HUES6 (cell line): Measurements from ENCODE around the gene EFNA5.

Experiments
- H3K27ac ChIP-seq: 2 replicates; pipeline ENCODE4 v1.7.0; 2013; ENCODE audit warnings: low read depth, mild to moderate bottlenecking, low read length, inconsistent platforms
- H3K27me3 ChIP-seq: 2 replicates; pipeline ENCODE4 v1.6.1; 2013; ENCODE audit warnings: low read length; ENCODE audit not compliant: control insufficient read depth, insufficient read depth
- H3K36me3 ChIP-seq: 2 replicates; pipeline ENCODE4 v1.6.1; 2013; ENCODE audit warnings: low read length; ENCODE audit not compliant: control insufficient read depth, insufficient read depth
- H3K4me1 ChIP-seq: 2 replicates; pipeline ENCODE4 v1.6.1; 2013; ENCODE audit warnings: low read length; ENCODE audit not compliant: control insufficient read depth, insufficient read depth
- H3K4me3 ChIP-seq: 2 replicates; pipeline ENCODE4 v1.5.1; 2013; ENCODE audit warnings: low read depth, low read length
- H3K9ac ChIP-seq: one replicate; pipeline ENCODE4 v1.6.1; 2013; ENCODE audit warnings: mild to moderate bottlenecking, low read length
- H3K9me3 ChIP-seq: 2 replicates; pipeline ENCODE4 v1.6.1; 2013; ENCODE audit warnings: low read depth, low read length; ENCODE audit not compliant: control insufficient read depth, insufficient read depth

The EFNA5 gene

DNA sequence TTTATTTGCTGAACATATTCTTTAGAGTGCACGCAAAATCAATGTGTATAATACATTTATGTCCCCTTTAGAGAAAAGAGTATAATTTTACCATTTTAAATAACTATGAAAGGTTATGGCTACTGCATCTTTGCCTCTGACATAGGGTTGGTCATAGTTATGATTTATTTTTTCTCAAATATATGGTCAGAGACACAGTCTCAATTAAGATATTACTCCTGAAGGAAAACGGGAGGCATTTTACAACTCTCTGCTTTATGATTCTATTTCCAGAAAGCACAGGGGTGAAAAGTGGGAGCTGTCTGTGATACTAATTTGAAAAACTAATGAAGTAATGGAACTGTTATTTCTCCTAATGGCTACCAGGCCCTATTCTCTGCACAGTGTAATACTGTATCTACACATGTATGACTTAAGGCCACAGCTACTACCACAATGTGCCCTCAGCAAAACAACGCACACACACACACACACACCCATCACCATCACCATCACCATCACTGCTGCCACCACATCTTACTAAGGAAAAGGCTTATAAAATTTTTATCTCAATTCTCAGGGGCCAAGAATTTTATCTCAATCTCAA lies 262.9 kb downstream of the EFNA5 start:
- Histone ChIP-seq H3K9ac (no peak overlapping the region), H3K4me1 (peaks cover 20% of the 10 kb centered on the region), H3K9me3 (no peaks in the 10 kb centered on the region), H3K27me3 (no peaks in the 10 kb centered on the region), H3K27ac (no peak overlapping the region), H3K36me3 (no peaks in the 10 kb centered on the region), H3K4me3 (no peak overlapping the region)

DNA sequence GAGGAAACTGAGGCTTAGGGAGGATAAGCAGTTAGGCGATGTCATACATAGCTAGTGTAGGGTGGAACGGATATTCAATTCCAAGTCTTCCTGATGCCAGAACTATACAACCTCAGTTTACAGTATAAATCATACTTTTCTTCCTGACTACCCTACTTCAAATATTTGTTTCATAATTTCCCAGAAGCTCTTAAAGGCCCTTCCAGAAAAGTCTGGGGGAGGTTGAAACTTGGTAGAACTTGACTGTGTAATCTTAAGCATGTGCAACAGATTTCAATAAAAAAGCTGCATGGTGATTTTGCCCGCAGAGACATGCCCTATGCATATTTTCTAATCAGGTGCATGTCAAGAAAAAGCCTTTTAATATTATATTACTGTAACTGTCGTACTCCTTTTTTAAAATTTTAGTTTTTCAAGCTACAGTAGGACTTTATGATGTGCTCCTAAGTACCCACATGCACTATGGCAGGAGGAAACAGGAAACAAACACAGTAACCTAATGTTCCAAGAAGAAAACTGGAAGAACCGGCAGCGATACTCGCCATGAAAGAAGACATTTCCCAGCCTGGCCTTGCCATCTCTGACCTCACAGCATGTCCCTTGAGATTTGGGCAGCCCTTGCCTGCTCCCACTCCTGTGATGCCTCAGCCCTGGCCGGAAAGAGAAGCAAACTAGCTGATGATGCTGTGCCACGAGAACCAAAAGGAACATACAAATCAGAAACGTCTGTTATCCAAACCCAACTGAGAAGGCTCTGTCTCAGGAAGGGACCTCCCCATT lies 266.0 kb downstream of the EFNA5 start:
- no peaks in the 10 kb centered on the region for H3K36me3 ChIP-seq
- no peak overlapping the region for H3K27ac ChIP-seq

DNA sequence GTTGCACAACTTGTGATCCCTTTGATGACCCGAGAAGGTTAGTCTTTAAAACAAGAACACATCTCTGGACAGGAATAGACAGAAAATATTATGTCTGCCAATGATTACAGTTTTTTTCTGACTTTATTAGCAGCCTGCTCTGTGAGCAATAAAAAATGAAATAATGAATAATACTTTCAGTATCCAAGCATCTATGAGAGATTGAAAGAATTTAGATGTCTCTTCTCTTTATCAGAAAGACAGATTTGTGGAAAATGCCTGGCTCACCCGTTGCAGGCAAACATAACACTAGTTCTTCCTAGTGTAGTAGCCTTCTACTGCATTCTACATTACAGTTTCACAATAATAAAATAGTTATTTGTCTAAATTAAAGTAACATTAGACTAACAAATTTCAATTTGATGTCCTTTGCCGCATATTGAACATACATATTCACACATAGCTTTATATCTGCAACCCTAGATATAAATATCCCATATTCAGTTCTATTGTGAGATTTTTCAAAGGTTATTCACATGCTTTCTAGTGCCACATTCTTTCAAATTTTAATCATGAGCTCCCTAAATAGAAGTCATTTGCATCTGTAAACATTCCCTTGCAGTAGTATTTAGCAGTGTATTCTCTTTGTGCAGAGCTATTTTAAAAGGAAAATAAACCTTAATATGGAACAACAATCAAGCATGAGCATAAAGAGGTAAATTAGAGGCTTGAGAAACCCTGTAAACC lies 267.3 kb downstream of the EFNA5 start:
- H3K9me3 ChIP-seq = no peaks in the 10 kb centered on the region
- H3K4me3 ChIP-seq = no peak overlapping the region
- no peaks in the 10 kb centered on the region for H3K27me3 ChIP-seq
- H3K36me3 ChIP-seq = no peaks in the 10 kb centered on the region
- H3K27ac ChIP-seq = no peak overlapping the region
- H3K9ac ChIP-seq = no peak overlapping the region
- H3K4me1 ChIP-seq = peaks cover 39% of the 10 kb centered on the region

More for the DNA sequence above, 266.0 kb downstream of the EFNA5 start:
- Histone ChIP-seq H3K27me3 (no peaks in the 10 kb centered on the region), H3K4me3 (no peak overlapping the region), H3K9ac (no peak overlapping the region), H3K9me3 (no peaks in the 10 kb centered on the region), H3K4me1 (peaks cover 39% of the 10 kb centered on the region)

DNA sequence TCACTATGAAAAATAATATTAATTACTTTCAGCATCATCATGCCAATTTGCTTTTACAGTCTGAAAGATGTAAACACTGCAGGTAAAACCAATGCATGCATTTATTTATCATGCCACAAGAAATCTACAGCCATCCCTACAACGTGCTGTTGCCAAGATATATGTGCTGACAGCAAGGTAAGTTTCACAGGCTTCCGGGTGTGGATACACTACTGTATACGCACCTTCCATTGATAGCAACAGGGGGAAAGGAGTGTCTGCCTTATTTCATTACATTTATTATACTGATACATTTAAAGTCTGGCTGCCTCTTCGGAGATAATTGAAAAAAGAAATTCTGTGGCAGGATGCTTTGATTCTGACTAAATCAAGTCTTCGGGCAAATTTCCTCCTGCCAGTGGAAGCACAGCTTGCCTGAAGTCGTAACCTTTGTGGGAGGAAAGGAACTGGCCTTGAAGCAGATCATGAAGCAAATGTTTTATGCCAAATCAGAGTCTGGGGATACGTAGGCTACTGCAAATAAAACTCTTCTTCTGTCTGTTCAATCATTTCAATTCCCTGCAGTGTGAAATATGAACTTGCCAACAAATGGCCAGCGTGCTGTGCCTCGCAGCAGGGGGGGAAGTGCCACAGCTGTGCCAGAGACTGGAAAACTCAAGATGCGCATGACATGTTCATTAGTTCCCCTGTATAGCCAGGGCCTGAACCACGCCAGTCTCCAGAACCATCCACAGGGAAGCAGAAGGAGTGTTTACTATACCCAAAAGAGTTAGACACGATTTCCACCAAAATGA lies 268.1 kb downstream of the EFNA5 start:
- Histone ChIP-seq H3K4me3 (no peak overlapping the region), H3K27ac (no peak overlapping the region), H3K36me3 (no peaks in the 10 kb centered on the region), H3K4me1 (peaks cover 44% of the 10 kb centered on the region), H3K9ac (no peak overlapping the region), H3K27me3 (no peaks in the 10 kb centered on the region), H3K9me3 (no peaks in the 10 kb centered on the region)

DNA sequence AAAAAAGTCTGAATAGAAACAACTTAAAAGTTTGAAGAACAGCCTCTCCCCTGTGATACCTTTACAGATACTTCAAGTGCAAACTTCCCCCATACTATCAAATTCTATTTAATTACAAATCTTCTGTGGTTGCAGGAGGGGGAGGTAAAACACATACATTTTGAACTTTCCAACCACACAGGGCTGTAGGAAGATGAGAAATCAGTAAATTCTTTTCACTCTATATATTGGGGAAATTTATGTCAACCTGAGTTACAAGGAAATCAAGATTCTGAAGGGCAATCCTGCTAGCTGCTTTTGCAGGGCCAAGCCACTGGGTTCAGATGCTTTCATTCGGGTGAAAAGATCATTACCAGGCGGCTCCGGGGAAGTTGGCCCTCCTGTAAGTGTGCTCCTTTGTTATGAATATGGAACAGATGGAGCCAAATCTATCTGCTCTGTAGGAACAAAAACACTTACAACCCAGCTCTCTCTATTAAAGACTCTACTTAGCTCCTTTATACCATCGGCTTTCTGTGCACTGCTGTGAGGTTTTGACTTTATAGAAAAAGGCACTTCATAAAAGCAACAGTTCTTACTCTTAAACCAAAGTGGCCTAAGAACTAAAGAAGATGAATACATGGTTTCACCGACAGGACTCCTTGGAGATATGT lies 269.1 kb downstream of the EFNA5 start:
- H3K4me1 ChIP-seq = peaks cover 45% of the 10 kb centered on the region

DNA sequence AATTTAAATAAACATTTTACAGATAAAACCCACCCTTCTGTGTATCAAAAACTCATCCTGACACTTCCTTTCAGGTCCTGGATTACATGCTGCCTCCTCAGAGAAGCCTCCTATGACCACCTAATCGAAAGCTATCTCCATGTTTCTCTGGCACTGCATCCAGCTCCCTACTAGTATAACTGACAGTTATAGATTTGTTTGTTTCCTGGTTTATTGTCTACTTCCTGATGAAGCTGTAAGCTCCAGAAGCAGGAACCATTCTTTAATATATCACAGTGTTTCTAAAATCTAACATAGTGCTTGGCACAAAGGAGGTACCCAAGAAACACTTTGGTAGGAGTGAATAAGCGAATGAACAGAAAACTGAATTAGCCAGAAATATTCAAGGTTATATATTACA lies 270.4 kb downstream of the EFNA5 start:
- Histone ChIP-seq H3K36me3 (no peaks in the 10 kb centered on the region), H3K9me3 (no peaks in the 10 kb centered on the region), H3K4me3 (no peak overlapping the region), H3K27me3 (no peaks in the 10 kb centered on the region), H3K27ac (no peak overlapping the region), H3K4me1 (peaks cover 56% of the 10 kb centered on the region), H3K9ac (no peak overlapping the region)

More for the DNA sequence above, 269.1 kb downstream of the EFNA5 start:
- no peak overlapping the region for H3K4me3 ChIP-seq
- no peaks in the 10 kb centered on the region for H3K36me3 ChIP-seq
- no peak overlapping the region for H3K9ac ChIP-seq
- no peaks in the 10 kb centered on the region for H3K9me3 ChIP-seq
- H3K27ac ChIP-seq = no peak overlapping the region
- H3K27me3 ChIP-seq = no peaks in the 10 kb centered on the region

DNA sequence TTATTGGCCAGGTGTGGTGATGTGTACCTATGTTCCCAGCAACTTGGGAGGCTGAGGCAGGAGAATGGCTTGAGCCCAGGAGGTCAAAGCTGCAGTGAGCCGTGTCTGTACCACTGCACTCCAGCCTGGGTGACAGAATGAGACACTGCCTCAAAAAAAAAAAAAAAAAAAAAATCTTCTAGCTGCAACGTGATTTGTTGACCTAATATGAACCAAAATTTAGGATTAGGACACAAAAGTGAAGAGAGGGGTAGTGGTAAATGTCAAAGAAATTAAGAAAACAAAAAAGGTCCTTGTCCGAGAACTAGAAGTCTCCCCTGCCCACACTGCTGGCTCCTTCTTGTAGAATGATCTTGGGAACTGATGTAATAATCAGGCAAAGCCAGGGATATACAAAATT lies 272.0 kb downstream of the EFNA5 start:
- H3K9ac ChIP-seq = no peak overlapping the region
- H3K27me3 ChIP-seq = no peaks in the 10 kb centered on the region
- no peak overlapping the region for H3K4me3 ChIP-seq
- no peak overlapping the region for H3K27ac ChIP-seq
- no peaks in the 10 kb centered on the region for H3K36me3 ChIP-seq
- no peaks in the 10 kb centered on the region for H3K9me3 ChIP-seq
- H3K4me1 ChIP-seq = peaks cover 53% of the 10 kb centered on the region

DNA sequence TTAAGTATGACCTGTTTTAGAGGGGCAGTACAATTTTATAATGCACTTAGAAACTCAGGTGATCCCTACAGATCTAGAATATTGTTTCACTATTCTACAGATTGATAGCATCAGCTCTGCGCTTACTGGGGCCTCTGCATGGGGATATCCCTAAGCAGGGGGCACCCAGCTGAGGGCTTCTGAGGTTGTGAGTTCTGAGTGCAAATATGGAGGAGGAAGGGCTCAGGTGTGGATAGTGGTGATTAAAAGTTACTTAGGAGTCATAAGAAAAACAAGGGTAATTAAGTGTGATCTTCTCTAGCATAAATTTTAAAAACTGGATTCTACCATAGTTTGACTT lies 274.4 kb downstream of the EFNA5 start:
- Histone ChIP-seq H3K36me3 (no peaks in the 10 kb centered on the region), H3K9me3 (no peaks in the 10 kb centered on the region), H3K4me3 (no peak overlapping the region), H3K27ac (no peak overlapping the region), H3K4me1 (peaks cover 31% of the 10 kb centered on the region), H3K27me3 (no peaks in the 10 kb centered on the region), H3K9ac (no peak overlapping the region)

DNA sequence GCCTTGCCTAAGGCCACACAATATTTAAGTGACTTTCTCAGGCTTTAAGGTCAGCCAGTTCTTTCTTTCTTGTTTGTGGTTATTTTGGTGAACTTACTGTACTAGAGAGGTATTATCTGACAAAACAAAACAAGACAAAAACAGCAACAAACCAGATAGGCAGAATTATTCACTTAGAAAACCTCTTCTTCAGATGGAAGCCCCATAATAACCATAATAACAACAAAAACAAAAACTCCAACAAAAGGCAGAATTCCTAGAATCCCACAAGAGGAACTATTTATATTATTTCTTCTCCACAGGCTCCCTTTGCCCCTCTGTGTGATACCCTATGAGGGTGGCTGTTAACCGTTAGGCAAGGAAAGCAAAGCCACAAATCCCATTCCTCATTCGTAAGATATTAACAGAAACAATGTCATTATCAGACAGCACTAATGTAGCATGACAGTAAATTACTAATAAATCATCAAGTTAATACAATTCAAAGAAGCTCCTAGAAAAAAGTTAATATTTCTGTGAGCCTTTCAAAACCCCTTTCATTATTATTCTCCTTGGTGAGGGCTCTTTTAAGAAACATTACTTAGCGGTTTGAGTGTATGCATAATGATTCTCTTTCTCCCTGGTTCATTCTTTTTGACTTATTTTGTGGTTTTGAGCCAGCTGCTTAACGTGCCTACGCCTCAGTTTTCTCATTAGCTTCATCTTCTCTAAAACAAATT lies 274.9 kb downstream of the EFNA5 start:
- H3K27ac ChIP-seq = no peak overlapping the region
- peaks cover 27% of the 10 kb centered on the region for H3K4me1 ChIP-seq
- no peaks in the 10 kb centered on the region for H3K9me3 ChIP-seq
- H3K4me3 ChIP-seq = no peak overlapping the region
- no peaks in the 10 kb centered on the region for H3K27me3 ChIP-seq
- H3K36me3 ChIP-seq = no peaks in the 10 kb centered on the region
- H3K9ac ChIP-seq = no peak overlapping the region

DNA sequence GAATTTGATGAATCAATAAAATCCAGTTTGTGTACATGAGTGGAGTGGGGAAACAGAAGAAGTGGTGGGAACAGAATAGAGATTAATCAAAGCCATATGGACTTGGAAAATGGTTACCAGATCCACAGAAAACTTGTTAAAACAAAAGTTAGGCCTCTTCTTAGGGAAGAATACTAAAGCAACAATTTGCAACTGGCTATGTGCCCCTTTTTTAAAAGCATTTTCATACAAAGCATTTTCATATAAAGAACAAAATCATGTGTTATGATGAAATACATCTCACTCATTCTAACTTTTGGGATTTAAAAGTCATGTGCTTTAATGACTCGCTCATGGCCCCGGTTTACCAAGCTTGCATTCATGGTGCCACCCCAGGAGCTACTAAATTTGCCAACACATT lies 276.9 kb downstream of the EFNA5 start:
- H3K4me1 ChIP-seq = peaks cover 28% of the 10 kb centered on the region

More for the DNA sequence above, 276.9 kb downstream of the EFNA5 start:
- Histone ChIP-seq H3K9me3 (no peaks in the 10 kb centered on the region), H3K9ac (no peak overlapping the region), H3K27me3 (no peaks in the 10 kb centered on the region), H3K4me3 (no peak overlapping the region), H3K27ac (no peak overlapping the region), H3K36me3 (no peaks in the 10 kb centered on the region)
